WTC11 (cell line): ENCODE data around the gene SLC2A11. TPM values are rescaled to one million over a fixed set of nuclear protein-coding genes. Genes with fewer than 3 reads are reported as not detected.

Source experiments
- ATAC-seq: fragments of 200-7000 bp; cut with Tn5 transposase; 2 replicates; pipeline ENCODE4 v1.10.0; 2021; ENCODE audit warnings: mild to moderate bottlenecking, moderate library complexity
- CTCF ChIA-PET: fragments of 300-600 bp; sonication (Branson Sonifier 250); formaldehyde crosslinking; loops from one replicate; lab custom pipeline; 2021; ENCODE audit warnings: antibody characterized with exemption; lab: Charles Lee
- POLR2A ChIA-PET: fragments of 350-600 bp; sonication (Branson Sonifier 250); formaldehyde crosslinking; loops from one replicate; lab custom pipeline; 2021; ENCODE audit warnings: antibody characterized with exemption; lab: Charles Lee
- DNase-seq: peaks from one replicate; pipeline ENCODE4 v3.0.0; 2021; ENCODE audit warnings: low spot score
- H3K27ac Mint-ChIP-seq: 2 replicates; pipeline ENCODE4 v1.8.0; 2021; ENCODE audit warnings: mixed read lengths
- H3K27me3 Mint-ChIP-seq: 2 replicates; pipeline ENCODE4 v1.8.0; 2021; ENCODE audit warnings: low read depth, mild to moderate bottlenecking, moderate library complexity, mixed read lengths
- H3K36me3 Mint-ChIP-seq: 2 replicates; pipeline ENCODE4 v1.8.0; 2021; ENCODE audit warnings: mixed read lengths
- H3K4me1 Mint-ChIP-seq: 2 replicates; pipeline ENCODE4 v1.8.0; 2022; ENCODE audit warnings: mixed read lengths
- H3K4me3 Mint-ChIP-seq: 2 replicates; pipeline ENCODE4 v1.8.0; 2021; ENCODE audit warnings: mild to moderate bottlenecking, moderate library complexity, mixed read lengths
- H3K9me3 Mint-ChIP-seq: 2 replicates; pipeline ENCODE4 v1.8.0; 2021; ENCODE audit warnings: mixed read lengths
- ATF1 ChIP-seq: sonication (generic); formaldehyde crosslinking; IDR thresholded peaks from 2 replicates; pipeline ENCODE4 v1.8.1; 2023; ENCODE audit warnings: mild to moderate bottlenecking, moderate library complexity, missing genetic modification reagents
- CREM ChIP-seq: sonication (generic); formaldehyde crosslinking; IDR thresholded peaks from 2 replicates; pipeline ENCODE4 v1.8.1; 2022; ENCODE audit warnings: mild to moderate bottlenecking, missing genetic modification reagents, moderate library complexity
- ELF4 ChIP-seq: sonication (generic); formaldehyde crosslinking; IDR thresholded peaks from 2 replicates; pipeline ENCODE4 v1.8.1; 2022; ENCODE audit warnings: low read depth, mild to moderate bottlenecking, moderate library complexity, missing genetic modification reagents
- ERG ChIP-seq: fragments of 250-450 bp; sonication (Bioruptor Pico); IDR thresholded peaks from 2 replicates; pipeline ENCODE4 v1.8.0; 2021; ENCODE audit warnings: mild to moderate bottlenecking
- IRF1 ChIP-seq: sonication (generic); formaldehyde crosslinking; IDR thresholded peaks from 2 replicates; pipeline ENCODE4 v1.8.0; 2023; ENCODE audit warnings: missing genetic modification reagents
- MYBL2 ChIP-seq: sonication (generic); formaldehyde crosslinking; IDR thresholded peaks from 2 replicates; pipeline ENCODE4 v1.8.1; 2023; ENCODE audit warnings: mild to moderate bottlenecking, moderate library complexity, missing genetic modification reagents
- NFATC4 ChIP-seq: fragments of 250-450 bp; sonication (Bioruptor Pico); IDR thresholded peaks from 2 replicates; pipeline ENCODE4 v1.9.0; 2021; ENCODE audit warnings: mild to moderate bottlenecking
- NFE2L1 ChIP-seq: sonication (generic); formaldehyde crosslinking; IDR thresholded peaks from 2 replicates; pipeline ENCODE4 v1.8.1; 2023; ENCODE audit warnings: missing genetic modification reagents
- NFYB ChIP-seq: sonication (generic); formaldehyde crosslinking; conservative IDR thresholded peaks from 2 replicates; pipeline ENCODE4 v1.8.0; 2022; ENCODE audit warnings: low read depth, missing genetic modification reagents
- NR2C2 ChIP-seq: sonication (generic); formaldehyde crosslinking; IDR thresholded peaks from 2 replicates; pipeline ENCODE4 v1.8.0; 2022; ENCODE audit warnings: mild to moderate bottlenecking, missing genetic modification reagents
- NR3C1 ChIP-seq: sonication (generic); formaldehyde crosslinking; conservative IDR thresholded peaks from 2 replicates; pipeline ENCODE4 v1.8.1; 2023; ENCODE audit warnings: low read depth, mild to moderate bottlenecking, missing genetic modification reagents
- PRRX2 ChIP-seq: fragments of 250-450 bp; sonication (Bioruptor Pico); IDR thresholded peaks from 2 replicates; pipeline ENCODE4 v1.8.0; 2021; ENCODE audit warnings: mild to moderate bottlenecking
- SMAD4 ChIP-seq: sonication (generic); formaldehyde crosslinking; IDR thresholded peaks from 2 replicates; pipeline ENCODE4 v1.8.0; 2022; ENCODE audit warnings: mild to moderate bottlenecking, missing genetic modification reagents
- STAT6 ChIP-seq: sonication (generic); formaldehyde crosslinking; conservative IDR thresholded peaks from 2 replicates; pipeline ENCODE4 v1.8.1; 2023; ENCODE audit warnings: mild to moderate bottlenecking, low read depth, missing genetic modification reagents, moderate library complexity
- TP53 ChIP-seq: sonication (generic); formaldehyde crosslinking; IDR thresholded peaks from 2 replicates; pipeline ENCODE4 v1.8.1; 2023; ENCODE audit warnings: mild to moderate bottlenecking, missing genetic modification reagents
- USF1 ChIP-seq: sonication (generic); formaldehyde crosslinking; IDR thresholded peaks from 2 replicates; pipeline ENCODE4 v1.8.0; 2022; ENCODE audit warnings: mild to moderate bottlenecking, missing genetic modification reagents
- USF2 ChIP-seq: sonication (generic); formaldehyde crosslinking; IDR thresholded peaks from 2 replicates; pipeline ENCODE4 v1.8.1; 2023; ENCODE audit warnings: mild to moderate bottlenecking, missing genetic modification reagents, moderate library complexity
- ZBTB21 ChIP-seq: sonication (generic); formaldehyde crosslinking; IDR thresholded peaks from 2 replicates; pipeline ENCODE4 v1.8.1; 2023; ENCODE audit warnings: mild to moderate bottlenecking, missing genetic modification reagents, borderline replicate concordance
- ZNF121 ChIP-seq: sonication (generic); formaldehyde crosslinking; IDR thresholded peaks from 2 replicates; pipeline ENCODE4 v1.8.0; 2023; ENCODE audit warnings: missing genetic modification reagents
- ZNF219 ChIP-seq: sonication (generic); formaldehyde crosslinking; IDR thresholded peaks from 2 replicates; pipeline ENCODE4 v1.8.0; 2023; ENCODE audit warnings: missing genetic modification reagents, mild to moderate bottlenecking, borderline replicate concordance
- ZNF416 ChIP-seq: fragments of 250-450 bp; sonication (Bioruptor Pico); IDR thresholded peaks from 2 replicates; pipeline ENCODE4 v1.9.0; 2021; ENCODE audit warnings: mild to moderate bottlenecking, inconsistent platforms
- ZNF532 ChIP-seq: fragments of 250-450 bp; sonication (Bioruptor Pico); IDR thresholded peaks from 2 replicates; pipeline ENCODE4 v1.9.0; 2021; ENCODE audit warnings: mild to moderate bottlenecking, borderline replicate concordance
- total RNA-seq: library from RNA; stranded (reverse); gene quantifications from 3 replicates; pipeline ENCODE4 v1.2.3, GENCODE V29; 2021
- TF ChIP-seq, protein P1 (sequence below): sonication (generic); formaldehyde crosslinking; IDR thresholded peaks from 2 replicates; pipeline ENCODE4 v1.8.1; 2023; ENCODE audit warnings: mild to moderate bottlenecking, missing genetic modification reagents
- TF ChIP-seq, protein P2 (sequence below): sonication (generic); formaldehyde crosslinking; conservative IDR thresholded peaks from 2 replicates; pipeline ENCODE4 v1.8.1; 2022; ENCODE audit warnings: mild to moderate bottlenecking, missing genetic modification reagents

SLC2A11 gene
- total RNA-seq, 1 experiment from 2014 or later = 19.9 TPM

- TF ChIP-seq STAT6 (CRISPR knock-in tag) (no peak), NFYB (no peak), SMAD4 (no peak), MYBL2 (CRISPR knock-in tag) (no peak), ZNF121 (CRISPR knock-in tag) (no peak)
These were observed 23.8 kb upstream of the SLC2A11 start (continued) for GRCh38 chr22:23833911-23834317.

- ATAC-seq (no peak), DNase-seq (no peak)
- Mint-ChIP-seq H3K36me3 (peaks cover 17% of the 10 kb centered on the region), H3K4me1 (peaks cover 11% of the 10 kb centered on the region), H3K27ac (no peak overlapping the region), H3K27me3 (peaks cover 3% of the 10 kb centered on the region), H3K4me3 (no peak overlapping the region), H3K9me3 (no peaks in the 10 kb centered on the region)
- CTCF ChIA-PET = interaction anchor here (3.0 kb wide), 1 partner anchor 14 kb away, joined by 17 read pairs; no protein-coding TSS in a partner anchor
- POLR2A ChIA-PET = interaction anchor here (1.2 kb wide), 1 partner anchor 23 kb away, joined by 4 read pairs; the partner anchor contains the start of gene SLC2A11
- TF ChIP-seq NR2C2 (CRISPR knock-in tag) (no peak), NFE2L1 (no peak), PRRX2 (no peak), NFATC4 (no peak), ZBTB21 (CRISPR knock-in tag) (no peak), ERG (CRISPR knock-in tag) (no peak), NR3C1 (CRISPR knock-in tag) (no peak), ZNF416 (no peak), TP53 (CRISPR knock-in tag) (no peak), USF2 (CRISPR knock-in tag) (no peak), ZNF219 (CRISPR knock-in tag) (no peak), IRF1 (CRISPR knock-in tag) (no peak), CREM (CRISPR knock-in tag) (no peak), ELF4 (CRISPR knock-in tag) (no peak), USF1 (CRISPR knock-in tag) (no peak), ZNF532 (CRISPR knock-in tag) (no peak), ATF1 (no peak)
- TF ChIP-seq, protein P1, sequence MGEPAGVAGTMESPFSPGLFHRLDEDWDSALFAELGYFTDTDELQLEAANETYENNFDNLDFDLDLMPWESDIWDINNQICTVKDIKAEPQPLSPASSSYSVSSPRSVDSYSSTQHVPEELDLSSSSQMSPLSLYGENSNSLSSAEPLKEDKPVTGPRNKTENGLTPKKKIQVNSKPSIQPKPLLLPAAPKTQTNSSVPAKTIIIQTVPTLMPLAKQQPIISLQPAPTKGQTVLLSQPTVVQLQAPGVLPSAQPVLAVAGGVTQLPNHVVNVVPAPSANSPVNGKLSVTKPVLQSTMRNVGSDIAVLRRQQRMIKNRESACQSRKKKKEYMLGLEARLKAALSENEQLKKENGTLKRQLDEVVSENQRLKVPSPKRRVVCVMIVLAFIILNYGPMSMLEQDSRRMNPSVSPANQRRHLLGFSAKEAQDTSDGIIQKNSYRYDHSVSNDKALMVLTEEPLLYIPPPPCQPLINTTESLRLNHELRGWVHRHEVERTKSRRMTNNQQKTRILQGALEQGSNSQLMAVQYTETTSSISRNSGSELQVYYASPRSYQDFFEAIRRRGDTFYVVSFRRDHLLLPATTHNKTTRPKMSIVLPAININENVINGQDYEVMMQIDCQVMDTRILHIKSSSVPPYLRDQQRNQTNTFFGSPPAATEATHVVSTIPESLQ = no peak
- TF ChIP-seq, protein P2, sequence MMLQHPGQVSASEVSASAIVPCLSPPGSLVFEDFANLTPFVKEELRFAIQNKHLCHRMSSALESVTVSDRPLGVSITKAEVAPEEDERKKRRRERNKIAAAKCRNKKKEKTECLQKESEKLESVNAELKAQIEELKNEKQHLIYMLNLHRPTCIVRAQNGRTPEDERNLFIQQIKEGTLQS (CRISPR knock-in tag) = no peak
These were observed 23.3 kb upstream of the SLC2A11 start for GRCh38 chr22:23834406-23834792.
